Muscle of leg (tissue), 16 donors: ENCODE results near the gene SNX12. TPM values are rescaled to one million over a fixed set of nuclear protein-coding genes. Genes with fewer than 3 reads are reported as not detected.

Experiments used
- DNase-seq: peaks from one replicate; pipeline ENCODE4 v3.0.0; 2013
- H3K27ac ChIP-seq: one replicate; pipeline ENCODE4 v1.5.1; 2013; ENCODE audit warnings: mild to moderate bottlenecking, low read length, control low read depth
- H3K27me3 ChIP-seq: one replicate; pipeline ENCODE4 v1.6.1; 2013; ENCODE audit warnings: low read length; ENCODE audit not compliant: control insufficient read depth, insufficient read depth
- H3K36me3 ChIP-seq: one replicate; pipeline ENCODE4 v1.6.1; 2013; ENCODE audit warnings: low read length; ENCODE audit not compliant: control insufficient read depth, insufficient read depth
- H3K4me1 ChIP-seq: one replicate; pipeline ENCODE4 v1.6.1; 2013; ENCODE audit warnings: low read length; ENCODE audit not compliant: control insufficient read depth, insufficient read depth
- H3K4me3 ChIP-seq: one replicate; pipeline ENCODE4 v1.5.1; 2013; ENCODE audit warnings: low read length, control low read depth
- H3K9me3 ChIP-seq: replicated peaks from 2 replicates; pipeline ENCODE4 v1.6.1; 2013; ENCODE audit warnings: low read depth, low read length; ENCODE audit not compliant: control insufficient read depth
- WGBS: methylation state at CpG from one replicate; pipeline ENCODE4 v1.1.5; 2013; ENCODE audit warnings: missing lambda C conversion rate; ENCODE audit not compliant: insufficient coverage; 5-methylcytosine and 5-hydroxymethylcytosine counted together
- long read RNA-seq, 11 donors: transcript quantifications; one replicate each; lab custom pipeline, GENCODE V29; 2026
- polyA plus RNA-seq, 8 donors: library from polyadenylated mRNA; unstranded; fragments of 120-200 nt; gene quantifications; one replicate each; pipeline versions ENCODE4 v1.2.1 to v1.2.3, GENCODE V29; 2013; ENCODE audit warnings: inconsistent platforms in 1 of 8, low replicate concordance in 1 of 8; ENCODE audit not compliant: insufficient read length in 8 of 8, insufficient read depth in 1 of 8
- total RNA-seq: library from RNA; stranded (reverse); fragments of 120-200 nt; gene quantifications from one replicate; pipeline ENCODE4 v1.2.4, GENCODE V29; 2013

SNX12 gene
- total RNA-seq: 43.3 TPM
- 10 to 100 TPM; 43.7 to 60.8 (median 51.8) TPM for polyA plus RNA-seq
- long read RNA-seq, donor 1, partial matches to known transcripts: 0 of 2 reads
- long read RNA-seq, donor 1, other reads (novel, unspliced or antisense): 0 of 2 reads
- long read RNA-seq, donor 2, partial matches to known transcripts: 0 of 1 reads
- long read RNA-seq, donor 2, other reads (novel, unspliced or antisense): 0 of 1 reads
- long read RNA-seq, donor 3, transcript SNX12-202 (4 exons, 2,376 nt): major isoform, 12 of 12 reads
- long read RNA-seq, donor 3, partial matches to known transcripts: 0 of 12 reads
- long read RNA-seq, donor 3, other reads (novel, unspliced or antisense): 0 of 12 reads
- long read RNA-seq, donor 4, transcript SNX12-202 (4 exons, 2,376 nt): major isoform, 11 of 12 reads
- long read RNA-seq, donor 4, partial matches to known transcripts: 0 of 12 reads
- long read RNA-seq, donor 4, other reads (novel, unspliced or antisense): 0 of 12 reads
- long read RNA-seq, donor 5, transcript SNX12-202 (4 exons, 2,376 nt): major isoform, 16 of 16 reads
- long read RNA-seq, donor 5, partial matches to known transcripts: 0 of 16 reads
- long read RNA-seq, donor 5, other reads (novel, unspliced or antisense): 0 of 16 reads
- long read RNA-seq, donor 6, transcript SNX12-202 (4 exons, 2,376 nt): major isoform, 21 of 22 reads
- long read RNA-seq, donor 6, partial matches to known transcripts: 0 of 22 reads
- long read RNA-seq, donor 6, other reads (novel, unspliced or antisense): 0 of 22 reads
- long read RNA-seq, donor 7, transcript SNX12-202 (4 exons, 2,376 nt): major isoform, 10 of 10 reads
- long read RNA-seq, donor 7, partial matches to known transcripts: 0 of 10 reads
- long read RNA-seq, donor 7, other reads (novel, unspliced or antisense): 0 of 10 reads
- long read RNA-seq, donor 8, transcript SNX12-202 (4 exons, 2,376 nt): major isoform, 8 of 8 reads
- long read RNA-seq, donor 8, partial matches to known transcripts: 0 of 8 reads
- long read RNA-seq, donor 8, other reads (novel, unspliced or antisense): 0 of 8 reads
- long read RNA-seq, donor 9, transcript SNX12-202 (4 exons, 2,376 nt): major isoform, 8 of 21 reads
- long read RNA-seq, donor 9, partial matches to known transcripts: 13 of 21 reads
- long read RNA-seq, donor 9, other reads (novel, unspliced or antisense): 0 of 21 reads
- long read RNA-seq, donor 10, partial matches to known transcripts: 0 of 3 reads
- long read RNA-seq, donor 10, other reads (novel, unspliced or antisense): 0 of 3 reads
- long read RNA-seq, donor 11, transcript SNX12-202 (4 exons, 2,376 nt): major isoform, 7 of 7 reads
- long read RNA-seq, donor 11, partial matches to known transcripts: 0 of 7 reads
- long read RNA-seq, donor 11, other reads (novel, unspliced or antisense): 0 of 7 reads

DNA sequence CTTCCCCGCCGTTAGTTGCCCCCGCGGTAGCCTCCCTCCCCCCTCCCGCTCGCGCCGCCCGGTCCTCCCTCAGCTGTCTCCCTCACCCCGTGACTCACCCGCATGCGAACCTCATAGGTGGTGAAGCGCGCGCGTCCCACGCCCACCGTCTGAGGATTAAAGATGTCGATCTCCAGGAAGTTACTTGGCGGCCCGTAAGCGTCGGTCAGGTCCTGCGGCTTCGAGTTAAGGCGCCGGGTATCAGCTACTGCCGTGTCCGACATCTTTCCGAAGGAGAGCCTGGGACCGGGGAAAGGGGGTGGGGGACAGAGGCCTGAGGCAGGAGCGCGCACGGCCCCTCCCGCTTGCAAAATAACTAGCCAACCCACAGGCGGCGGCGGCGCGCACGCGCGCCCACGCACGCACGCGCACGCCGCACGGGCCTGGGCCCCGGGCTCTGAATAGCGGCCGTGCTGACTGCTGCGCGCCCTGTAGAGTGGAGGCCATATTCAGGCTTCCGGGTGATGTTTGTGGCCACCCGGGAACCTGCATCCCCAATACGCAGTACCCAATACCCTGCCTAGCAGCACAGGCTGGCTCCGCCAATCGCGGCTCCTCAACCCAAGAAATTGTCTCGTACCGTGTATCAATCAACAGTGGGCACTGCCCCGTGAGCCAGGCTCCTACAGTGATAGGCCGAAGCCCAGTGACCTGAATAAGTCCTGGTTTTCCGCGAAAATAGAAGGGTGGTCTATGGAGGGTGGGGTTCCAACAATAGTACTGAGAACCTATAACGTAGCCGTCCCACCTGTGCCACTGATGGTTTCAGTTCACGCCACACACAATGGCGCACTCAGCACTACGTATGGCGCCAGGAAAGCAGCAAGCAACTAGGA, at the start of gene SNX12:
TSS of gene SNX12 (minus strand) at position 291 of the 875 bp plus-strand sequence. CDS start at position 263, 28 bp downstream.
- H3K4me3 ChIP-seq: peak within 1 kb of the TSS; percentile 66
- peaks cover 2% of the 10 kb centered on the region for H3K27me3 ChIP-seq
- peak within 1 kb of the TSS; percentile 90 for H3K27ac ChIP-seq
- H3K36me3 ChIP-seq: no peaks in the 10 kb centered on the region
- WGBS: 33% methylated on average over 71 of the region's 73 CpGs
- H3K9me3 ChIP-seq: no peaks in the 10 kb centered on the region
- H3K4me1 ChIP-seq: no peaks in the 10 kb centered on the region
- DNase-seq: peak; percentile 97

DNA sequence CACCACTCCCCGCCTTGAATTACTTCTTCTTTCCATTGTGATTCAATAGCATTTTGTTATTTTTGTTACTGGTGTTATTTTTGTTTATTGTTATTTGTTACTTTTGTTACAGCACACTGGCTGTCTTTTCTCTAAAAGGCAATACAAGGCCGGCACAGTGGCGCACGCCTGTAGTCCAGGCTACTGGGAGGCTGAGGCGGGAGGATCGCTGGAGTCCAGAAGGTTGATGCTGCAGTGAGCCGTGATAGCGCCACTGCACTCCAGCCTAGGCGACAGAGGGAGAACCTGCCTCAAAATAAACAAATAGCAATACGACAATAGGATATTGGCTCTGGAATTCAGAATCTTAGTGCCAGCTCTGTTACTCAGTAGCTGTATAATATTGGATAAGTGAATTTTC, 49.2 kb upstream of the SNX12 start:
- Histone ChIP-seq H3K4me3 (no peak overlapping the region), H3K27me3 (peaks cover 2% of the 10 kb centered on the region), H3K27ac (no peak overlapping the region), H3K9me3 (no peaks in the 10 kb centered on the region), H3K4me1 (peaks cover 5% of the 10 kb centered on the region), H3K36me3 (peaks cover 22% of the 10 kb centered on the region)
- DNase-seq: no peak
- 92% methylated on average over 4 of the region's 10 CpGs for WGBS

DNA sequence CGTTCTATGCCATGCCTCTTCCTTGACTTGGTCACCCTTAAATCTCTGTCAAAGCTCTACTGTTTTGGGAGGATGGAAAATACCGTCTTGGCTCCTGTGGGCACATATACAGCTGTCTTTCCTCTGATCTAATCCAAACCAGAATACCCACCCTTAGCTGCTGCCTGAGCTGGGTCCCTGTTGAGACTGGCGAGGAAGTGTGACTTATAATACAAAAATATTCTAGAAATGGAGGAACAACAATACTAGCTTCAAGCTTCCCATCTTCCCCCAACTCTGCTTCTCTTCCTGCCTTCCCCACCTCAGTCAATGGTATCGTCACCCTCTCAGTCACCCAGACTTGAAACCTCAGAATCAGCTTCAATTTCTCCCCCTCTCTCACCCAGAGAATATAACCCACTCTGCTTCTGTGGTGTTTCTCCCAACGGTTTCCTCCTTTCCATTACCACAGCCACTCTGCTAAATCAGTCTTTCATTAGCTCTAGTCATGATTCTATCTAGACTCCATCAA, 43.8 kb upstream of the SNX12 start:
- peaks cover 4% of the 10 kb centered on the region for H3K27me3 ChIP-seq
- H3K36me3 ChIP-seq: no peaks in the 10 kb centered on the region
- H3K9me3 ChIP-seq: no peaks in the 10 kb centered on the region
- H3K27ac ChIP-seq: no peak overlapping the region
- no peak overlapping the region for H3K4me3 ChIP-seq
- WGBS: 26% methylated on average over 2 of the region's 5 CpGs
- H3K4me1 ChIP-seq: peaks cover 21% of the 10 kb centered on the region
- DNase-seq: no peak

DNA sequence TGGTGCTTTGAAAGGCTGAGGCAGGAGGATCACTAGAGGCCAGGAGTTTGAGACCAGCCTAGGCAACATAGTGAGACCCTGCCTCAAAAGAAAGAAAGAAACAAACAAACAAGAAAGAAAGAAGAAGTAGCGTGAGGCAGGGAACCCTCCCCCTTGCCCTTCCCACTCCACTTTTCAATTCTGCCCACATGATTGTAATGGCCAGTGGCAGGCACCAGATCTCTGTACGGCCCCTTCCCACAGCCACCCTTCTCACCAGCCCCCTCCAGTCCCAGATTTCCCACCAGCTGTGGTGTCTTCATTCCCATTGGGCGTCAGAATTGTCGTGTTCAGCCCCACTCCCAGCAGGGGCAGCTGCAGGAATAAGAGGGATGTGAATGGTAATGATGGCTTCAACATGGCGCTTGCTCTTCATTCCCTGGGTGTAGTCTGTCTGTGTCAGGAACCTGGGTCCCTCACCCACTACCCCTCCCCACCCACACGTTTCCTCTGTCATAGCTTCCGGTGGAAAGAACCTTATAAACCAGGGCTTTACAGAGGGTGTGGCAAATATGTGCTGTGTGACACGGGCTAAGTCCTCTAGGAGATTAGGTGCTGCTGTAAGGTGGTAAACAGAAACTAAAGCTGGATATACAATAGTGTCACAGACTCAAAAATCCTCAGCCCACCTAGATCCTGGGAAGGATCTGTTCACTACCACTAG, 43.2 kb upstream of the SNX12 start, which contains the start of gene IL2RG:
TSS of gene IL2RG (minus strand) at position 437 of the 703 bp plus-strand sequence. CDS start at position 399, 38 bp downstream.
- peaks cover 21% of the 10 kb centered on the region for H3K4me1 ChIP-seq
- no peaks in the 10 kb centered on the region for H3K9me3 ChIP-seq
- H3K27me3 ChIP-seq: peaks cover 4% of the 10 kb centered on the region
- WGBS: 83% methylated on average over 1 of the region's 8 CpGs
- DNase-seq: no peak
- peak within 1 kb of the TSS; percentile 13 for H3K4me3 ChIP-seq
- H3K36me3 ChIP-seq: no peaks in the 10 kb centered on the region
- no peak within 1 kb of the TSS for H3K27ac ChIP-seq

DNA sequence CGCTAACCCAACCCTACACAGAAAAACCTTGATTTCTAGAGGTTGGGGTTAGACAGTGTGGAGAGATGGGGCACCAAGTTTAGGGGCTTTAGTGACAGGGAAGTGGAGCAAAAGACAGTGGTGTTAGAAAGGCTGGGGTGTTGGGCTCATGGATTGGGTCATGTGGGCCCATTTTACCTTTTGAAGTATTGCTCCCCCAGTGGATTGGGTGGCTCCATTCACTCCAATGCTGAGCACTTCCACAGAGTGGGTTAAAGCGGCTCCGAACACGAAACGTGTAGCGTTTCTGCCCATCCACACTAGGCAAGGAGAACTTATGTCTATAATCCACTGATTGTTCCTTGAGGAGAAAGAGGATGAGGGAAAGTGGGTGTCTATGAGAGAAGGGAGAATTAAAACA, 40.9 kb upstream of the SNX12 start:
- Histone ChIP-seq H3K4me1 (peaks cover 28% of the 10 kb centered on the region), H3K27me3 (peaks cover 4% of the 10 kb centered on the region), H3K36me3 (no peaks in the 10 kb centered on the region), H3K9me3 (no peaks in the 10 kb centered on the region), H3K4me3 (no peak overlapping the region), H3K27ac (no peak overlapping the region)
- DNase-seq: no peak
- WGBS: no CpG with 5 or more reads among the region's 6 CpGs

- Histone ChIP-seq H3K9me3 (no peaks in the 10 kb centered on the region), H3K4me1 (peaks cover 39% of the 10 kb centered on the region), H3K27ac (peak overlapping the region; percentile 44), H3K27me3 (peaks cover 4% of the 10 kb centered on the region), H3K4me3 (no peak overlapping the region), H3K36me3 (no peaks in the 10 kb centered on the region)
- WGBS: 57% methylated on average over 1 of the region's 9 CpGs
- DNase-seq: peak; percentile 26
Measured at GRCh38 chrX:71107762-71108360, 39.7 kb upstream of the SNX12 start.

GRCh38 chrX:71107245-71107644, 39.1 kb upstream of the SNX12 start:
- DNase-seq: no peak
- Histone ChIP-seq H3K4me3 (no peak overlapping the region), H3K9me3 (no peaks in the 10 kb centered on the region), H3K36me3 (no peaks in the 10 kb centered on the region), H3K4me1 (peaks cover 45% of the 10 kb centered on the region), H3K27me3 (peaks cover 4% of the 10 kb centered on the region), H3K27ac (no peak overlapping the region)
- 72% methylated on average over 3 of the region's 4 CpGs for WGBS

DNA sequence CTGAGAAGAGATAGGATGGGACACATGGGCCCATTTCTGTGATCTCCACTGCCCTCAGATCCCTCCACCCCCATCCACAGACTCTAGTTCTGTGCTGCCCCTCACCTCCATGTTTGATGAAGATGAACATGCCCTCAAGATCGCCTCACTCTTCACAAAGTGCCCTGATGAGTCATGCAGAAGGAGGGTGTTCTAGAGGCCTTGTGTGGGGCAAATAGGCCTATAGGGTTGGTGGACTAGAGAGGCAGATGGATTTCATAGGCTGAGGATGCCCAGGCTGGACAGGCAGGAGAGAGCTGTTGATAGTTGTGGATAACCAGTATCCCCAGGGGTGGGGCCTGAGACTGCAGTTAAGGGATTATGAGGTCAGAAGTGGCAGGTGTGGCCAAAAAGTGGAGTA, 38.3 kb upstream of the SNX12 start, which contains the start of gene CXorf65:
TSS of gene CXorf65 (minus strand) at position 314 of the 400 bp plus-strand sequence. CDS start at position 130, 184 bp downstream.
- no CpG with 5 or more reads among the region's 1 CpG for WGBS
- Histone ChIP-seq H3K27me3 (peaks cover 3% of the 10 kb centered on the region), H3K36me3 (no peaks in the 10 kb centered on the region), H3K4me1 (peaks cover 50% of the 10 kb centered on the region), H3K9me3 (no peaks in the 10 kb centered on the region), H3K4me3 (no peak within 1 kb of the TSS), H3K27ac (no peak within 1 kb of the TSS)
- DNase-seq: no peak
